ENCODE measurements around the gene PBX4.

Gene PBX4

GRCh38 chr19:19656451-19657396 is 38.2 kb upstream of the PBX4 start:
- TF ChIP-seq TAF1 (IDR thresholded peaks at IDR 0.05; ENCODE audit: borderline replicate concordance, low read depth, low read length) (no peak), POLR2A (IDR thresholded peaks at IDR 0.05; ENCODE audit: low read depth, low read length) (no peak), POLR2AphosphoS5 (IDR thresholded peaks at IDR 0.05; ENCODE audit: low read depth, low read length) (no peak)
- FAIRE-seq (no peak), DNase-seq (ENCODE audit: insufficient read length) (peak; percentile 23)

DNA sequence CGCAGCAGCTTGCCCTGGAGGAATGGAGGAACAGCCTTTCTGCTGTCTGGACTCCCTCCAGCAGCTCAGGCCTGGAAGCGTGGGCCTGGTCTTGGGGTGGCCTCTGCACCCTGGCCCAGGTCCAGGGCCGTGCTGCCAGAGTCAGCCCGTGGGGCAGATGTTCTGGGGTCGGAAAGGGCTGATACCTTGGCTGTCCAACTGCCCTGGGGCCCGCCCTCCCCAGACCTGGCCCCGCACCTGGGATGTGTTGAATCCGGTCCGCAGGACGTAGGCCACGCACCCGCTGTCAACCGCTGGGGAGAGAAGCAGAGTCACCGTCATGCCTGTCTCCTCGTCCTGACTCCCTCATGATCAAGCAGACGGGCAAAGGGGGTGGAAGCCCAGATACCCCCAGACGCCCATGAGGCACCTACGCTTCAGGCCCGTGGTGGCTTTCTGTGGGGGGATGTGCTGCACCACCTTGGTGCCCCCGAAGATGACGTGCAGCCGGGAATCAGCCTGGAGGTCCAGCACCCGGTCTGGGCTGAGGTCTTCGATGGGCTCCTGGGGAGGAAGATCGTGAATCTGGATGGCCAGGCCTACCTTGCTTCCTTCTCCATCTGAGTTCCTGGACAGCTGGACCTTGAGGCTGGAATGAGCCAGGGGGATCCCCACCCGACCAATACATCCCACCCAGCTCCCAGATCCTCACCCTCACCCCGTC is 37.3 kb upstream of the PBX4 start:
- DNase-seq (ENCODE audit: insufficient read length) (peak; percentile 19), FAIRE-seq (no peak)
- TF ChIP-seq POLR2AphosphoS5 (IDR thresholded peaks at IDR 0.05; ENCODE audit: low read depth, low read length), result no peak
- no peak for TF ChIP-seq TAF1 (IDR thresholded peaks at IDR 0.05; ENCODE audit: borderline replicate concordance, low read depth, low read length)
- no peak; the same call in 1 of the 2 replicates for TF ChIP-seq POLR2A (IDR thresholded peaks at IDR 0.05; ENCODE audit: low read depth, low read length)

- FAIRE-seq, result no peak
- no peak for TF ChIP-seq POLR2A (IDR thresholded peaks at IDR 0.05; ENCODE audit: low read depth, low read length)
- TF ChIP-seq TAF1 (IDR thresholded peaks at IDR 0.05; ENCODE audit: borderline replicate concordance, low read depth, low read length), result no peak
- TF ChIP-seq POLR2AphosphoS5 (IDR thresholded peaks at IDR 0.05; ENCODE audit: low read depth, low read length), result no peak
- peak; percentile 18 for DNase-seq (ENCODE audit: insufficient read length)
Observed at GRCh38 chr19:19655051-19655594, 36.6 kb upstream of the PBX4 start.

DNA sequence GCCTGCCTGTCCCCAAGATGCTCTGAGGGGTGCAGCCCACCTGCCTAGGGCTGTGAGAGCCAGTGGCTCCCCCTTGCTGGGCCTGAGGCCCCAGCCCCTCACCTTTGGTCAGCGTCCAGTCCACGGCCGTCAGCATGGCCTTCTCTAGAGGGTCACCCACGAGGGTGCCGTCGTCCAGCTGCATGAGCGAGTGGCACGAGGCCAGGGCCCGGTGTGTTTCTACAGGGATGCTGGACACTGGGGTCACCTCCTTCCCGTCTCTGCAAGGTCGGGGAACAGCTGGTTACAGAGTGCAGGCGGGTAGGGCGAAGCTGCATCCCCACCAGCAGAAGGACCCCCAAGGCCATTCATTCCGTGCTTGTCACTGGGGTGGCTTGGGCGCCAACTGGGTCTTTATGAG is 36.0 kb upstream of the PBX4 start:
- FAIRE-seq, result no peak
- TF ChIP-seq POLR2AphosphoS5 (IDR thresholded peaks at IDR 0.05; ENCODE audit: low read depth, low read length) (no peak), TAF1 (IDR thresholded peaks at IDR 0.05; ENCODE audit: borderline replicate concordance, low read depth, low read length) (no peak), POLR2A (IDR thresholded peaks at IDR 0.05; ENCODE audit: low read depth, low read length) (no peak)
- DNase-seq (ENCODE audit: insufficient read length), result no peak

DNA sequence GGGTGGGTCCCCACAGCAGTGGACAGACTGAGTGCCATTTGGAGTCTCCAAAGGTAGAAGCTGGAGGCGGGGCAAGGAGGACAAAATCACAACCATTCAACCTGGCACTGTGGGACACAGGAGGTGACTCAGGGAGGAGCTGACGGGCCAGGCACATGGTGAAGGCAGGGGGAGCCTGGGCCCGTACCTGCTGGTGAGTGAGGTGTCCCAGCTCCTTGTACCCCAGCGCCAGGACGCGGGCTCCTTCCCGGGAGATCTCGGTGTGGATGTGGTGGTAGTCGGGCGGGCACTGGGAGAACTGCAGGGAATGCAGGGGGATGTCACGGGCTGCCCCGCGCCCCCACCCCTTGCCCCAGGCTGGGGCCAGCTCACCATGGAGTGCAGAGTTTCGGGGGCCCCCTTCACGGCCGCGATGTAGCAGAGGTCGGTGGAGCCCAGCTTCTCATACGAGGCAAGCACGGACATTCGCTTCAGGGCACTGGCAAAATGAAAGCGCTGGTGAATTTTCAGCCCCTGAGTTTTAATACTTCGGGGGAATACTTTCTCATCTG is 35.2 kb upstream of the PBX4 start:
- TF ChIP-seq POLR2AphosphoS5 (IDR thresholded peaks at IDR 0.05; ENCODE audit: low read depth, low read length) (no peak), TAF1 (IDR thresholded peaks at IDR 0.05; ENCODE audit: borderline replicate concordance, low read depth, low read length) (no peak), POLR2A (IDR thresholded peaks at IDR 0.05; ENCODE audit: low read depth, low read length) (no peak)
- FAIRE-seq (no peak), DNase-seq (ENCODE audit: insufficient read length) (peak; percentile 22)

DNA sequence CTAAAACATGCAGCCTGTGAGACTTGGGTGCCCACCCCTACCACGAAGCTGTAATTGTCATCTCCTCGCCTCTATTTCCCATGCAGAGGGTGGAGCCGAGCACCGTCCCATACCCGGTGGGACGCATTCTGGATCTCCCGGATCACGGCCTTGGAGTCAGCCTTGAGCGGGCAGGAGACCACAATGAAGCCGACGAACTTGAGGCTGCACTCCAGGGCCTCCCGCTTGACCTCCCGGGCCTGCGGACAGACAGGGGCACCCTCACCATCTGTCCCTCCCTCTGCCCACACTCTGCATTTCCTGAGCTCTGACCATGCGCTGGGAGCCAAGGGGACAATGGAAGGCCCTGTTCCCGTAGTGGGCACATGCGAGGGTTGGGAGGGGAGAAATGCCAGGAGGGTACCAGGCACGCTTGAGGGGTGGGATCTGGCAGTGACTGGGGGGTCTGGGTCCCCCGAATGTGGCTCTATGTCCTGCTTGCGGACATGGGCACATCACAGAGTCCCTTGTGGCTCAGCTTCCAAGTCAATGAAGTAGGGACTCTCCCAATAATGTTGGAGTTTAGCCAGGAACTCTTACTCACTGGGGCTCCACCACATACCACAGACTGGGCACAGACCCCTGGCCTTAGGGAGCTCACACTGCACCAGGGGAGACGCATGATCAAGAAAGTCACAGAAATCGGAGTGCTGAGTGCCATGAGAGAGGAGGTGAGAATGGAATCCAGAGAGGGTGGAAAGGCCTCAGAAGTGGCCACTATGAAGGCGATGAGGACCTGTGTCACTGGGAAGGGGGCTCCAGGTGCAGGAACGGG is 34.2 kb upstream of the PBX4 start:
- no peak for FAIRE-seq
- peak; percentile 16 for DNase-seq (ENCODE audit: insufficient read length)
- TF ChIP-seq POLR2A (IDR thresholded peaks at IDR 0.05; ENCODE audit: low read depth, low read length) (no peak), TAF1 (IDR thresholded peaks at IDR 0.05; ENCODE audit: borderline replicate concordance, low read depth, low read length) (no peak), POLR2AphosphoS5 (IDR thresholded peaks at IDR 0.05; ENCODE audit: low read depth, low read length) (no peak)

- no peak for TF ChIP-seq POLR2A (IDR thresholded peaks at IDR 0.05; ENCODE audit: low read depth, low read length)
- no peak for TF ChIP-seq TAF1 (IDR thresholded peaks at IDR 0.05; ENCODE audit: borderline replicate concordance, low read depth, low read length)
- no peak for TF ChIP-seq POLR2AphosphoS5 (IDR thresholded peaks at IDR 0.05; ENCODE audit: low read depth, low read length)
- FAIRE-seq (no peak), DNase-seq (ENCODE audit: insufficient read length) (peak; percentile 12)
Observed at GRCh38 chr19:19651076-19651475, 32.6 kb upstream of the PBX4 start.

DNA sequence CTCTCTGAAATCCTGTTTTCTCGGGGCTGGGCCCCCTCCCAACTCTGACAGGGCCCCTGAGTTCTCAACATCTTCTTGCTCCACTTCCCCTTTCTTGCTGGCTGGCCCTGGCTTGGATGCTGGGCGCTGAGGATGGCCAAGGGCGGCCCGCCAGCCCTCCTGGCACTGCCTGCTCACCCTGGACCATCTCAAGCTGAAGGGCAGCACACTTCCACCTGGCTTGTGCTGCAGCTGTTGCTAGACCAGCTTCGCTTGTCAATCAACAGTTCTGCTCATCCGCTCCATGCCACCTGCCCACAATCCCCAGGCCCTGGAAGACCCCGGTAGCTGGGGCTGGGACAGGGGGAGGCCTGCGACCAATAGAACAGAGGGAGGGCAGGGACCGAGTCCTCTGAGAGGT is 31.8 kb upstream of the PBX4 start:
- no peak for FAIRE-seq
- no peak for TF ChIP-seq POLR2A (IDR thresholded peaks at IDR 0.05; ENCODE audit: low read depth, low read length)
- no peak for TF ChIP-seq TAF1 (IDR thresholded peaks at IDR 0.05; ENCODE audit: borderline replicate concordance, low read depth, low read length)
- no peak for TF ChIP-seq POLR2AphosphoS5 (IDR thresholded peaks at IDR 0.05; ENCODE audit: low read depth, low read length)

GRCh38 chr19:19649580-19649995 is 31.1 kb upstream of the PBX4 start:
- DNase-seq (ENCODE audit: insufficient read length) (peak; percentile 15), FAIRE-seq (no peak)
- no peak for TF ChIP-seq POLR2A (IDR thresholded peaks at IDR 0.05; ENCODE audit: low read depth, low read length)
- TF ChIP-seq POLR2AphosphoS5 (IDR thresholded peaks at IDR 0.05; ENCODE audit: low read depth, low read length), result no peak
- TF ChIP-seq TAF1 (IDR thresholded peaks at IDR 0.05; ENCODE audit: borderline replicate concordance, low read depth, low read length), result no peak

More for the DNA sequence above, 31.8 kb upstream of the PBX4 start:
- DNase-seq (ENCODE audit: insufficient read length), result peak; percentile 10

DNA sequence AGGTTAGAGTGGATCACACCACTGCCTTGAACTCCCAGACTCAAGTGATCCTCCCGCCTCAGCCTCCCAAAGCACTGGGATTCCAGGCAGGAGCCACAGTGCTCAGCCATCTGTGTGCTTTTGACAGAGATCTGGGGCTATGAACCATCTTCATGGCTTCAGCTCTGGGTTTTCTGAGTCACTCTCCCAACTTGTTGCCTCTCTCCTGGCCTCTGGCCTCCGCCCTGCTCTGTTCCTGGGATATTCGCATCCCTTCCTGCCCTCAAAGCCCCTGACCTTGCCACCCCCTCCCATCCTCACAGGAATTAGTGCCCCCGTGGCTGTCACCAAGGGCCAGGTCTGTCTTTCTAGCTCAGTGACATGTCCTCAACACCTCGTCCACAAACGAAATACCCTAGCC is 30.7 kb upstream of the PBX4 start:
- TF ChIP-seq POLR2A (IDR thresholded peaks at IDR 0.05; ENCODE audit: low read depth, low read length) (no peak), TAF1 (IDR thresholded peaks at IDR 0.05; ENCODE audit: borderline replicate concordance, low read depth, low read length) (no peak), POLR2AphosphoS5 (IDR thresholded peaks at IDR 0.05; ENCODE audit: low read depth, low read length) (no peak)
- DNase-seq (ENCODE audit: insufficient read length) (no peak), FAIRE-seq (no peak)
